ENCODE measurements around the gene PGS1. TPM values are rescaled to one million over a fixed set of nuclear protein-coding genes. Genes with fewer than 3 reads are reported as not detected.

The PGS1 gene
- total RNA-seq, 2 experiments from 2014 or later: 59.6 to 61.3 TPM

- Histone ChIP-seq H3K79me2 (ENCODE audit: insufficient read depth, low read depth, low read length) (no peaks in the 10 kb centered on the region), H3K9me2 (ENCODE audit: insufficient read depth, low read length) (no peaks in the 10 kb centered on the region), H3K4me2 (ENCODE audit: low read length) (no peak overlapping the region), H3K4me3 (ENCODE audit: low read depth, low read length, poor library complexity, severe bottlenecking) (no peak overlapping the region), H4K20me1 (ENCODE audit: insufficient read depth, low read length) (no peaks in the 10 kb centered on the region), H3K9me3 (ENCODE audit: low read length) (no peaks in the 10 kb centered on the region), H3K4me1 (ENCODE audit: insufficient read depth, low read length, poor library complexity, severe bottlenecking) (no peaks in the 10 kb centered on the region), H2AFZ (ENCODE audit: low read length) (no peak overlapping the region), H3K27ac (ENCODE audit: low read depth, low read length, poor library complexity, severe bottlenecking) (no peak overlapping the region), H3K36me3 (ENCODE audit: insufficient read depth, low read length) (no peaks in the 10 kb centered on the region)
- no TSS peak for BruUV-seq (replicated peaks)
- CTCF ChIA-PET (ENCODE audit: unreplicated experiment): no interaction called here
- intact Hi-C loops (cut with micrococcal nuclease; ENCODE audit: unreplicated experiment): loop anchor here (10.0 kb wide), 1 partner anchor 339 kb away; no protein-coding TSS in a partner anchor
- POLR2A ChIA-PET: no interaction called here
- TF ChIP-seq EZH2phosphoT487 (IDR thresholded peaks at IDR 0.05; ENCODE audit: borderline replicate concordance, low read depth, low read length) (no peak), CTCF (conservative IDR thresholded peaks at IDR 0.05; ENCODE audit: low read length) (no peak)
- DNase-seq (ENCODE audit: low spot score): no peak
These were observed 12.2 kb upstream of the PGS1 start for GRCh38 chr17:78366109-78366848.

DNA sequence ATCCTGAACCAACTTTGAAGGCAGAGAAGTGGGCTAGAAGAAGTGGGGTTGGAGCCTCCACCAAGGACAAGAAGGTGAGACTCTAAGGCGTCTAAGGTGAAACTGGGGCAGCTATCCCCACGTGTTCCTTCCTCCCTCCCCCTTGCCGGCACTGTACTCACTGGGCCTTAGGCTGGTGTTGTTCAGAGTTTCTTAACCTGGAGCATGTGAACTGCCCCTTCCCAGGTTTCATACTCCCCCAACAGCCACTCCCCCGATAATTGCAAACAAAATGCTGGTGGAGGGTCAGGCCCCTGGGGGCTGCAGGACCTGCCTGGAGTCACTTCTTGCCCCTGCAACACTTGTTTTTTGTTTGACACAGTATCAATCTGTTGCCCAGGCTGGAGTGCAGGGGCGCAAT lies 11.3 kb upstream of the PGS1 start:
- H3K4me1 ChIP-seq (ENCODE audit: insufficient read depth, low read length, poor library complexity, severe bottlenecking): no peaks in the 10 kb centered on the region
- no peak overlapping the region for H2AFZ ChIP-seq (ENCODE audit: low read length)
- POLR2A ChIA-PET: no interaction called here
- H3K9me2 ChIP-seq (ENCODE audit: insufficient read depth, low read length): no peaks in the 10 kb centered on the region
- no peak overlapping the region for H3K27ac ChIP-seq (ENCODE audit: low read depth, low read length, poor library complexity, severe bottlenecking)
- no peaks in the 10 kb centered on the region for H3K79me2 ChIP-seq (ENCODE audit: insufficient read depth, low read depth, low read length)
- no peaks in the 10 kb centered on the region for H4K20me1 ChIP-seq (ENCODE audit: insufficient read depth, low read length)
- DNase-seq (ENCODE audit: low spot score): no peak
- intact Hi-C loops (cut with micrococcal nuclease; ENCODE audit: unreplicated experiment): loop anchor here (10.0 kb wide), 1 partner anchor 338 kb away; no protein-coding TSS in a partner anchor
- CTCF ChIA-PET (ENCODE audit: unreplicated experiment): no interaction called here
- TF ChIP-seq EZH2phosphoT487 (IDR thresholded peaks at IDR 0.05; ENCODE audit: borderline replicate concordance, low read depth, low read length) (no peak), CTCF (conservative IDR thresholded peaks at IDR 0.05; ENCODE audit: low read length) (no peak)
- no peaks in the 10 kb centered on the region for H3K9me3 ChIP-seq (ENCODE audit: low read length)
- no peak overlapping the region for H3K4me2 ChIP-seq (ENCODE audit: low read length)
- no peaks in the 10 kb centered on the region for H3K36me3 ChIP-seq (ENCODE audit: insufficient read depth, low read length)
- H3K4me3 ChIP-seq (ENCODE audit: low read depth, low read length, poor library complexity, severe bottlenecking): no peak overlapping the region
- BruUV-seq (replicated peaks): no TSS peak

DNA sequence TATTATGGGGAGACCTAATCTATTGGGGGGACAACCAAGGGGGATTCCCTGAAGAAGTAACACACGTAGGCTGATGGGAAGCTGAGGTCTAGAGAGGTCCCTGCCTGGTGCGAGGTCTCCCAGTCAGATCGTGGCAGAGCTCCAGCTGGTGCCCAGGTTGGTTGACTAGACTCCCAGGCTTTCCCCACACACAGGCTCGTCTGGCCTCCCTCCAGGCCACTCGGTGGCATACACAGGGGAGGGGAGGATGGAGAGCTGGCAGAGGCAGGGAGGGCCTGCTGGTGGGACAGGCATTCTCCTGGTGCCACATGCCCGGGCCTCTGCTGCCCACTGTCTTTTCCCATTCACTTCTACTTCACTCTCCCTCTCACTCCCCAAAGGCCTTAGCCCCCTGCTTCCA lies 10.1 kb upstream of the PGS1 start:
- H3K4me3 ChIP-seq (ENCODE audit: low read depth, low read length, poor library complexity, severe bottlenecking): no peak overlapping the region
- CTCF ChIA-PET (ENCODE audit: unreplicated experiment): interaction anchor here (0.6 kb wide), 1 partner anchor 17 kb away, joined by 3 read pairs; no protein-coding TSS in a partner anchor
- H3K9me3 ChIP-seq (ENCODE audit: low read length): no peaks in the 10 kb centered on the region
- BruUV-seq (replicated peaks): no TSS peak
- TF ChIP-seq CTCF (conservative IDR thresholded peaks at IDR 0.05; ENCODE audit: low read length) (no peak), EZH2phosphoT487 (IDR thresholded peaks at IDR 0.05; ENCODE audit: borderline replicate concordance, low read depth, low read length) (no peak)
- no peaks in the 10 kb centered on the region for H4K20me1 ChIP-seq (ENCODE audit: insufficient read depth, low read length)
- H3K79me2 ChIP-seq (ENCODE audit: insufficient read depth, low read depth, low read length): no peaks in the 10 kb centered on the region
- H3K4me2 ChIP-seq (ENCODE audit: low read length): no peak overlapping the region
- intact Hi-C loops (cut with micrococcal nuclease; ENCODE audit: unreplicated experiment): loop anchor here (10.0 kb wide), 1 partner anchor 336 kb away; no protein-coding TSS in a partner anchor
- H3K36me3 ChIP-seq (ENCODE audit: insufficient read depth, low read length): no peaks in the 10 kb centered on the region
- H3K9me2 ChIP-seq (ENCODE audit: insufficient read depth, low read length): no peaks in the 10 kb centered on the region
- no peak for DNase-seq (ENCODE audit: low spot score)
- no peak overlapping the region for H2AFZ ChIP-seq (ENCODE audit: low read length)
- H3K27ac ChIP-seq (ENCODE audit: low read depth, low read length, poor library complexity, severe bottlenecking): no peak overlapping the region
- H3K4me1 ChIP-seq (ENCODE audit: insufficient read depth, low read length, poor library complexity, severe bottlenecking): no peaks in the 10 kb centered on the region
- POLR2A ChIA-PET: interaction anchor here (0.5 kb wide), 1 partner anchor 220 kb away, joined by 3 read pairs; no protein-coding TSS in a partner anchor
